CMK (cell line): ENCODE data around the gene RNF166.
A peak's percentile ranks its signal among the peaks of the same experiment; 100 is the strongest.

ENCODE experiments used
- DNase-seq: peaks from one replicate; pipeline ENCODE4 v3.0.0-alpha.2; 2010; ENCODE audit warnings: low read depth

RNF166 gene

GRCh38 chr16:88651989-88652761 lies 54.0 kb downstream of the RNF166 start:
- no peak for DNase-seq

GRCh38 chr16:88651276-88651988 lies 54.8 kb downstream of the RNF166 start:
- peak; percentile 90 for DNase-seq

GRCh38 chr16:88650749-88651275 lies 55.4 kb downstream of the RNF166 start, which contains the start of gene CYBA:
Gene CYBA, minus strand, starts transcription at chr16:88651053. Its CDS starts 40 bp downstream, at chr16:88651013.
- DNase-seq = peak; percentile 86

- DNase-seq = no peak
Measured at GRCh38 chr16:88649924-88650748, 56.1 kb downstream of the RNF166 start.

GRCh38 chr16:88649195-88649923 lies 56.8 kb downstream of the RNF166 start:
- no peak for DNase-seq

GRCh38 chr16:88647178-88648070 lies 58.8 kb downstream of the RNF166 start:
- DNase-seq = no peak
